Caco-2 (cell line): ENCODE data around the gene OR10J4. TPM values are rescaled to one million over a fixed set of nuclear protein-coding genes. Genes with fewer than 3 reads are reported as not detected.

ENCODE experiments used
- BruUV-seq: library from RNA; stranded (reverse); fragments of 400-500 nt; replicated peaks from 2 replicates; lab custom pipeline; 2021; lab: Mats Ljungman, UMichigan
- CTCF ChIA-PET: fragments of 300-600 bp; sonication (Branson Sonifier 250); formaldehyde crosslinking; loops from one replicate; lab custom pipeline; 2022; ENCODE audit warnings: antibody characterized with exemption; lab: Charles Lee
- POLR2A ChIA-PET: fragments of 300-600 bp; sonication (Branson Sonifier 250); formaldehyde crosslinking; loops from one replicate; lab custom pipeline; 2022; ENCODE audit warnings: antibody characterized with exemption; lab: Charles Lee
- DNase-seq, 2 experiments: peaks; one replicate each; pipeline versions ENCODE4 v3.0.0 to v3.0.0-alpha.2; 2020 to 2022
- H3K27me3 ChIP-seq: replicated peaks from 2 replicates; pipeline ENCODE4 v1.6.0; 2011; ENCODE audit warnings: low read length; ENCODE audit not compliant: control insufficient read depth, insufficient read depth
- H3K36me3 ChIP-seq: 2 replicates; pipeline ENCODE4 v1.5.1; 2011; ENCODE audit warnings: low read length; ENCODE audit not compliant: control insufficient read depth, insufficient read depth
- H3K4me1 ChIP-seq: fragments of 250-450 bp; sonication (Bioruptor Pico); 2 replicates; pipeline ENCODE4 v1.5.1; 2020; ENCODE audit warnings: mild to moderate bottlenecking
- H3K4me3 ChIP-seq: 2 replicates; pipeline ENCODE4 v1.5.1; 2011; ENCODE audit warnings: low read depth, mild to moderate bottlenecking, control low read depth, low read length
- H3K9me3 ChIP-seq: fragments of 250-450 bp; sonication (Bioruptor Pico); 2 replicates; pipeline ENCODE4 v1.5.1; 2020; ENCODE audit warnings: mild to moderate bottlenecking, moderate library complexity
- H3K27ac Mint-ChIP-seq: one replicate; pipeline ENCODE4 v1.8.0; 2022; ENCODE audit warnings: mixed read lengths; ENCODE audit not compliant: unreplicated experiment
- H3K27me3 Mint-ChIP-seq: one replicate; pipeline ENCODE4 v1.8.0; 2022; ENCODE audit warnings: mixed read lengths; ENCODE audit not compliant: insufficient read depth, unreplicated experiment
- H3K36me3 Mint-ChIP-seq: one replicate; pipeline ENCODE4 v1.8.0; 2022; ENCODE audit warnings: mild to moderate bottlenecking, mixed read lengths; ENCODE audit not compliant: insufficient read depth, unreplicated experiment
- H3K4me1 Mint-ChIP-seq: one replicate; pipeline ENCODE4 v1.8.0; 2022; ENCODE audit warnings: low read depth, mixed read lengths; ENCODE audit not compliant: unreplicated experiment
- H3K4me3 Mint-ChIP-seq: one replicate; pipeline ENCODE4 v1.8.0; 2022; ENCODE audit warnings: mild to moderate bottlenecking, moderate library complexity, mixed read lengths; ENCODE audit not compliant: unreplicated experiment
- H3K9me3 Mint-ChIP-seq: one replicate; pipeline ENCODE4 v1.8.0; 2022; ENCODE audit warnings: mixed read lengths; ENCODE audit not compliant: unreplicated experiment
- intact Hi-C: fragments of 100-400 bp; cut with micrococcal nuclease; formaldehyde crosslinking; loops from one replicate; pipeline ENCODE4 v1.10.0; 2022; ENCODE audit not compliant: unreplicated experiment
- total RNA-seq: library from RNA; stranded (reverse); gene quantifications from 2 replicates; pipeline ENCODE4 v1.2.3, GENCODE V29; 2022
- TF ChIP-seq, protein P1 (sequence below), 2 experiments: fragments of 200-600 bp in 1 of 2; IDR thresholded peaks; 1 replicate in 1 of 2; 2 replicates in 1 of 2; pipeline versions ENCODE4 v1.5.1 to v1.8.0; 2011 to 2022; ENCODE audit warnings: antibody characterized with exemption in 1 of 2, control low read depth in 1 of 2, inconsistent platforms in 1 of 2, low read depth in 1 of 2, low read length in 1 of 2, mild to moderate bottlenecking in 1 of 2, moderate library complexity in 1 of 2; ENCODE audit not compliant: insufficient read depth in 1 of 2, severe bottlenecking in 1 of 2, unreplicated experiment in 1 of 2

OR10J4 gene
- total RNA-seq, 1 experiment from 2014 or later, result not detected

DNA sequence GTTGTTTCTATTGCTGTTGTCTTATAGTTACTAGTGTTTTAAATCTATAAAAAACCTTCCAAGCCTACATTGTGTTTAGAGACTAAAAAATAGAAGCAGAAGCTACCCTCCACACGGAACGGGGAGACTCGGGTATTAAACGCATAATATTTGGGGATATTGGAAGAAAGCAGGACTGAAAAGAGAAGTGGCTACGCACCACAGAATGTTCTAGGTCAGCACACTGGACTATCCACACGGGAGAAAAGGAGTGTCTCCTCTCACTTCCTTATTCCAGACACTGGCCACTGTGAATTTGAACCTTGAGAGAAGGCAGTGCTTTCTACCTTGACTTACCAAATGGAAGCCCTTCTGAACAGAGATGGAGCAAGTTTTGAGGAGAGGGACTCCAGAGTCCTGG, 1.0 kb upstream of the OR10J4 start:
- H3K27ac Mint-ChIP-seq, result no peak overlapping the region
- no peak for DNase-seq
- Histone ChIP-seq H3K4me3 (no peak overlapping the region), H3K4me1 (peaks cover 9% of the 10 kb centered on the region; the same call in 1 of the 2 replicates), H3K9me3 (no peaks in the 10 kb centered on the region), H3K36me3 (no peaks in the 10 kb centered on the region), H3K27me3 (no peaks in the 10 kb centered on the region)
- no peaks in the 10 kb centered on the region for H3K27me3 Mint-ChIP-seq
- no peaks in the 10 kb centered on the region for H3K9me3 Mint-ChIP-seq
- no peak overlapping the region for H3K4me3 Mint-ChIP-seq
- intact Hi-C loops, result no loop called here
- ChIA-PET CTCF (no interaction called here), POLR2A (no interaction called here)
- peaks cover 11% of the 10 kb centered on the region for H3K4me1 Mint-ChIP-seq
- no peaks in the 10 kb centered on the region for H3K36me3 Mint-ChIP-seq
- TF ChIP-seq, protein P1, sequence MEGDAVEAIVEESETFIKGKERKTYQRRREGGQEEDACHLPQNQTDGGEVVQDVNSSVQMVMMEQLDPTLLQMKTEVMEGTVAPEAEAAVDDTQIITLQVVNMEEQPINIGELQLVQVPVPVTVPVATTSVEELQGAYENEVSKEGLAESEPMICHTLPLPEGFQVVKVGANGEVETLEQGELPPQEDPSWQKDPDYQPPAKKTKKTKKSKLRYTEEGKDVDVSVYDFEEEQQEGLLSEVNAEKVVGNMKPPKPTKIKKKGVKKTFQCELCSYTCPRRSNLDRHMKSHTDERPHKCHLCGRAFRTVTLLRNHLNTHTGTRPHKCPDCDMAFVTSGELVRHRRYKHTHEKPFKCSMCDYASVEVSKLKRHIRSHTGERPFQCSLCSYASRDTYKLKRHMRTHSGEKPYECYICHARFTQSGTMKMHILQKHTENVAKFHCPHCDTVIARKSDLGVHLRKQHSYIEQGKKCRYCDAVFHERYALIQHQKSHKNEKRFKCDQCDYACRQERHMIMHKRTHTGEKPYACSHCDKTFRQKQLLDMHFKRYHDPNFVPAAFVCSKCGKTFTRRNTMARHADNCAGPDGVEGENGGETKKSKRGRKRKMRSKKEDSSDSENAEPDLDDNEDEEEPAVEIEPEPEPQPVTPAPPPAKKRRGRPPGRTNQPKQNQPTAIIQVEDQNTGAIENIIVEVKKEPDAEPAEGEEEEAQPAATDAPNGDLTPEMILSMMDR (IDR thresholded peaks at IDR 0.05; ENCODE audit: insufficient read depth in 1 of 2, low read depth in 1 of 2, low read length in 1 of 2, severe bottlenecking in 1 of 2, unreplicated experiment in 1 of 2), result no peak
- BruUV-seq, result no TSS peak

DNA sequence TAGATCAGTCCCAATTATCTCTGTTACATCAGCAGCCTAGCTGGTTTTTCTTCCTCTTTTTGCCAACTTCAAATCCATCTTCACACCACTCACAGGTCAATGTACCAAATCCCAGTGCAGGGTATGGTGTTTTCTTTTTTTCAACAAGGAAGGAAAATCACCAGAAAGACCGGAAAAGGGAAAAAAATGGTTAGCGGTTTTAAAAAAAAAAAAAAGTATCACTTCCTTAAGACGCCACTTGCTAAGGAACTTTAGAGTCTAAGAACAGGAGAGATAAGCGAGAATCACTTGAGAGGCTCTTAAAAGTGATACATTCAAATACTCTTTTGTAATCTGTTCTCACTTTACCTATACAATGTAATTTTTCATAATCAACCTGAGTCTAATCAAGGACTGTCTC, 4.5 kb downstream of the OR10J4 start:
- Histone ChIP-seq H3K9me3 (no peaks in the 10 kb centered on the region), H3K27me3 (no peaks in the 10 kb centered on the region), H3K4me3 (no peak overlapping the region), H3K36me3 (no peaks in the 10 kb centered on the region), H3K4me1 (no peaks in the 10 kb centered on the region)
- Mint-ChIP-seq H3K4me3 (no peak overlapping the region), H3K27me3 (no peaks in the 10 kb centered on the region), H3K4me1 (no peaks in the 10 kb centered on the region), H3K36me3 (no peaks in the 10 kb centered on the region), H3K9me3 (no peaks in the 10 kb centered on the region), H3K27ac (no peak overlapping the region)
- no TSS peak for BruUV-seq
- POLR2A ChIA-PET, result no interaction called here
- DNase-seq, result no peak
- CTCF ChIA-PET, result no interaction called here
- intact Hi-C loops, result no loop called here
- TF ChIP-seq, protein P1 (IDR thresholded peaks at IDR 0.05; ENCODE audit: insufficient read depth in 1 of 2, low read depth in 1 of 2, low read length in 1 of 2, severe bottlenecking in 1 of 2, unreplicated experiment in 1 of 2), result no peak

DNA sequence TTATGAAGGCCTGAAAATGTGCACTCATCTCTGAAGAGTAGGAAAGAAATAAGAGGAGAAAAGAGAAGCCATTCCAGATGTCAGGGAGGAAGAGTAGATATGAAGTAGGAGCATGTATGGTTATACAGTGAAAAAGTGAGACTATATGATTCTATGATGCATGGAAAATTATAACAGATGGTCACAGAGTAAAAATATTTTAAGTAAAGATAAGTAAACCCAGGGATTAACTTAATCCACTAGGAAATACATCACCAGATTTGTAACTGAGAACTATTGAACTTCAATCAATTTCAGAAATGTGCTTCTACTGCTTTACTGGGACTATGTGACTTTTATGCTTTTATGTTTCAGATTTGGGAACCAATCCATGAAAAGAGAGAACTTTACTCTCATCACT, 7.4 kb downstream of the OR10J4 start, which contains the start of gene OR10J1:
OR10J1 (plus strand) TSS at position 301 of the 400 bp plus-strand sequence; CDS start at position 371, 70 bp downstream.
- intact Hi-C loops, result no loop called here
- ChIA-PET POLR2A (no interaction called here), CTCF (no interaction called here)
- H3K9me3 Mint-ChIP-seq, result no peaks in the 10 kb centered on the region
- H3K4me3 ChIP-seq, result no peak within 1 kb of the TSS
- no peaks in the 10 kb centered on the region for H3K4me1 Mint-ChIP-seq
- H3K27me3 ChIP-seq, result no peaks in the 10 kb centered on the region
- H3K27me3 Mint-ChIP-seq, result no peaks in the 10 kb centered on the region
- H3K27ac Mint-ChIP-seq, result no peak within 1 kb of the TSS
- BruUV-seq, result no TSS peak
- peaks cover 6% of the 10 kb centered on the region for H3K4me1 ChIP-seq
- H3K36me3 Mint-ChIP-seq, result no peaks in the 10 kb centered on the region
- TF ChIP-seq, protein P1 (IDR thresholded peaks at IDR 0.05; ENCODE audit: insufficient read depth in 1 of 2, low read depth in 1 of 2, low read length in 1 of 2, severe bottlenecking in 1 of 2, unreplicated experiment in 1 of 2), result no peak
- H3K9me3 ChIP-seq, result no peaks in the 10 kb centered on the region
- H3K36me3 ChIP-seq, result no peaks in the 10 kb centered on the region
- no peak within 1 kb of the TSS for H3K4me3 Mint-ChIP-seq
- no peak for DNase-seq
